Mesenteric fat pad (tissue), 1 donor: ENCODE data around the gene QSER1. TPM values are rescaled to one million over a fixed set of nuclear protein-coding genes. Genes with fewer than 3 reads are reported as not detected.
"Not testable (repeated sequence)": the region's sequence is repeated elsewhere in the genome, so short reads cannot be mapped to it uniquely, and the experiment has no call there.

ENCODE experiments used
- DNase-seq: peaks from one replicate; pipeline ENCODE4 v3.0.0-alpha.2; 2020; ENCODE audit warnings: low spot score
- total RNA-seq: library from RNA; stranded (reverse); fragmentation: NEBNext Ultra II Directional; extraction: Animal tissue kit (Norgen Biotek cat#: 25700); gene quantifications from one replicate; pipeline ENCODE4 v1.2.1, GENCODE V29; 2021
- donor health status: DM: yes; HTN: yes; CAD: no.

The QSER1 gene
- total RNA-seq, 1 donor from 2014 or later, result 20.7 TPM

DNA sequence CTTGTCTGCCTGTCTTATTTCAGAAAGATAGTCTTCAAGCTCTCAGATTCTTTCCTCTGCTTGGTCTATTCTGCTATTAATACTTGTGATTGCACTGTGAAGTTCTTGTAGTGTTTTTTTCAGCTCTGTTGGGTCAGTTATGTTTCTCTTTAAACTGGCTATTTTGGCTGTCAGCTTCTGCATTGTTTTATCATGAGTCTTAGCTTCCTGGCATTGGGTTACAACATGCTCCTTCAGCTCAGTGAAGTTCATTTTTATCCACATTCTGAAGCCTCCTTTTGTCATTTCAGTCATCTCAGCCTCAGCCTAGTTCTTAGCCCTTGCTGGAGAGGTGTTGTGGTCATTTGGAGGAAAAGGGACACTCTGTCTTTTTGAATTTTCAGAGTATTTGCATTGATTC lies 107.6 kb downstream of the QSER1 start:
- no peak for DNase-seq

DNA sequence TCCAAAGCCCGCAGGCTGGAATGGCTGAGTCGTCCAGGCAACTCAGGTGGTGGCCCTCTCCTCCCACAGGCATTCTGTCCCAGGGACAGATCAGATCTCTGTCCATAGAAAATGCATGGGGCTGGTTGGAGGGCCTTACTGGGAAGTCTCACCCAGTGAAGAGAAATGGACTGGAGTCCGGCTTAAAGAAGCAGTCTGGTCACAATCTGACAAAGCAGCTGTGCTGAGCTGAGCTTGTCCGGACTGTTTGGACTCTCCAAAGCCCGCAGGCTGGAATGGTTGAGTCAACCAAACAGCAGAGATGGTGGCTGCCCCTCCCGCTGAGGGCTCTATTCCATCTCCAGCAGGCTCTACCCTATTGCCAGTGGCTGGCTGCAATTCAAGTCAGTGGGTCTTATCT lies 108.7 kb downstream of the QSER1 start:
- DNase-seq, result no peak

GRCh38 chr11:33001751-33002542 lies 109.3 kb downstream of the QSER1 start:
- DNase-seq, result no peak

- no peak for DNase-seq
Measured at GRCh38 chr11:33005175-33005574, 112.6 kb downstream of the QSER1 start.

DNA sequence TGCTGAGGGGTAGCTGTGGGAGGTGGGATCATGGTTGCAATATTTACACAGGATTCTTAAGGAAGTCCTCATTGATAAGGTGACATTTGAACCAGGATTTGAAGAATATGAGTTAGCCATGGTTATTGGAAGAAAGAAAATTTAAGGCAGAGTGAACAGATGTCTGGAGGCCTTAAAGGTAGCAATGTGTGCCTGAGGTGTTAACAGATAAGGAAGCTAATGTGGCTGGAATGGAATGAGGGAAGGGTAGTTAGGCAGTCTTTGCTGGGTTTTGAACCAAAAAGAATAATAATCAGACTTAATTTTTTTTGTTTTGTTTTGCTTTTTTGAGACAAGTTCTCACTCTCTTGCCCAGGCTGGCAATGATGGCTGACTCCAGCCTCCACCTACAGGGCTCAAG lies 113.4 kb downstream of the QSER1 start:
- DNase-seq, result no peak

DNA sequence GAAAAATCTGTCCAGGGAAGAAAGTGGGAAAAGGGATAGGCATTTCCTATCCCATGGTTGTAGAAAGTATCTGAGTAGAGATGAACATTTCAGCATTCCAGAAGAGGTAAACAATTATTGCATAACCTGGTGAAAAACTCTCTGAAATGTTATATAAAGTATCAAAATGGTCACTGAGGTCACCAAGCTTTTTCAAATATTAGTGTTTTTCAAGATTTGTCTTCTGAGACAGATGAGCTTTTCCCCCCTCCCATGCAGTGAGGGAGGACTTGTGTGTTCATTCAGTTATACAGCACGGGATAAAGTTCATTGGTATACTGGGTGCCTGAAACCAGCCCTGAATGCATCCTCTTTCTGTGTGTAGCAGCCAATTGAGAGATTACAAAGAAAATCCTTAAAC lies 121.1 kb downstream of the QSER1 start:
- no peak for DNase-seq

- DNase-seq, result peak; percentile 93
Measured at GRCh38 chr11:33015621-33016551, 123.3 kb downstream of the QSER1 start, which contains the start of gene DEPDC7. DEPDC7 (plus strand) TSS chr11:33015878; CDS start chr11:33015956, 78 bp downstream.

DNA sequence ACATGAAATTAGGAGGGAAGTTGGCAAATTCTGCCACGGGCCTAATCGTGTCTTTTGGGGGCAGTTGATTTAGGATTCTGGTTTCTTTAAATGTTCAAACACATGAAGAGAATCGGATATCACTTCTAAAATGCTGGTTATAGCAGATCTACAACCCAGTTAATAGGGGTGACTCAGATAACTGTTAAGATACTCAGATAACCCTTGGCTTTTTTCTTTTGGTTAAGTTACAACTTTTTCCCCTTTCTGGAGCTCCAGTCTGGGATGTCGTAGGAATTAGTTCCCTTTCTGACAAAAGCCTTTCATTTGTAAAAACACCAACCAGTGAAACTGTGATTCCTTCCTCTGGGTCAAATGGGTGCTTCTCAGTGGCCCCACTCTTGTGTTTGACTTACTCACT lies 124.0 kb downstream of the QSER1 start:
- DNase-seq, result no peak

DNA sequence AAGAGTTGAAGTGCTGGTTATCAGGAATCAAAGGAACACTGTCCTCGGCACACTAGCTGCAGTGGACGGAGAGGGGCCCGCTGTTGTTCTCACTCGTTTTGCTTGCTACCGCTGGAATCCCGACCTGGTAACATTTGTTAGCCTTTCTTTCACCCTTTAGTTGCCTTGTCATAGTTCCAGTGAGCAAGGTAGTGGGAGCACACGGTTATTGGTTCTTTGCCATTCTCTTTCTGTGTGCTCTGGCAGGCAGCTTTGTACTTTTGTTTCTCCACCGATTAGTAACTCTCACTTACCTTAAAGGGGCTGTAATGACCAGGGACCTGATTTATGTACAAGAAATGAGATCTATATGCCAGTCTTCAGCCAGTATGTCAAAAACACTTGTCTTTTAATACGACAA lies 124.9 kb downstream of the QSER1 start:
- no peak for DNase-seq

GRCh38 chr11:33017965-33018364 lies 125.4 kb downstream of the QSER1 start:
- no peak for DNase-seq

GRCh38 chr11:33018840-33019239 lies 126.2 kb downstream of the QSER1 start:
- DNase-seq, result no peak

- no peak for DNase-seq
Measured at GRCh38 chr11:33021501-33021900, 128.9 kb downstream of the QSER1 start.

GRCh38 chr11:33021937-33022336 lies 129.3 kb downstream of the QSER1 start:
- no peak for DNase-seq

GRCh38 chr11:33025339-33025722 lies 132.7 kb downstream of the QSER1 start:
- no peak for DNase-seq

DNA sequence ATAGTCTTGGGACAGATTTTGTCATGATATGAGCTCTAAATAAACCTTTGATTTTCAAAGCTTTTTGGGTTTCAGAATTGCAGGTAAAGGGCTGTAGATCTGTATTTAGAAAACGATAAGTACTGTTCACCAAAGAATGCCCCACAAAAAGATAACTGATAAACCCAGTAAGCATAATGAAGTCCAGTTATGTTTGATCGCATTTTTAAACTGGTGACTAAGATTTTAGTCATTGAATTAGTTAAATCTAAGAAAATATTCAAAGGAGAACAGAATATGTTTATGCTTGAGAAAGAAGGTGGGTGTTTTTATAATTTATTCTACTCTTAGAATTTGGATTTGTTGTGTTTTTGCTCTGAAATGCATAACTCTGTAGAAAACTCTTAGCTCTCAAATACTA lies 134.6 kb downstream of the QSER1 start:
- no peak for DNase-seq

- DNase-seq, result no peak
Measured at GRCh38 chr11:33027846-33028536, 135.4 kb downstream of the QSER1 start.

GRCh38 chr11:33028537-33028914 lies 135.9 kb downstream of the QSER1 start:
- DNase-seq, result no peak

- DNase-seq, result not testable (repeated sequence)
Measured at GRCh38 chr11:33029218-33029617, 136.6 kb downstream of the QSER1 start.
